ENCODE results near the gene LRP3.

The LRP3 gene

DNA sequence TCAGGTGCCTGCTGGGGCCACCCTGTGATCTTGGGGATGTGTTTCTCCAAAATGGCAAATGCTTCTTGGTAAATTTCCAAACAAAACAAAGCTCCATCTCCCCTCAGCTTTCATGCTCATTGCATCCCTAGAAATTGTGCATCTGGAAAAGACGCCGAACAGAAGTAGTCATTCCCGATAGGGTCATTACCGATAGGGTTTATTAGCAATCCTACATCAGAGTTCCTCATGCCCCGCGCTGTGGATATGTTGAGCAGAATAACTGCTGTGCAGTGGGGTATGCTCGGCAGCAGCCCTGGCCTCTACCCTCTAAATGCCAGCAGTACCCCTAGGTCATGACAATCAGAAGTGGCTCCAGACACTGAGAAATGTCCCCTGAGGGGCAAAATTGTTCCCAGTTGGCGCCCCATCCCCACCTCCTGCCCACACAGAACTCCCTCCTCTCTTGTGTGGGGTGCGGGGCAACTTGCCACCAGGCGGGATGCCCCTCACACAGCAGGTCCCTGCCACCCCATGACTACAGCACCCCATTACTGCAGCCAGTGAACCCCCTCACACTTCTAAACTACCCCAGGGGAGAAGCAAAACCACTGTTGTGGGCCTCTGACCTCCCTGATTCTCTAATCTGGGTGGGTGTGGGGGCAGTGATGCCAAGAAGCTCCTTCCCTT, 44.5 kb downstream of the LRP3 start:
- no peak overlapping the region for H3K27ac ChIP-seq (ENCODE audit: low read depth, low read length)
- TF ChIP-seq, protein P1, sequence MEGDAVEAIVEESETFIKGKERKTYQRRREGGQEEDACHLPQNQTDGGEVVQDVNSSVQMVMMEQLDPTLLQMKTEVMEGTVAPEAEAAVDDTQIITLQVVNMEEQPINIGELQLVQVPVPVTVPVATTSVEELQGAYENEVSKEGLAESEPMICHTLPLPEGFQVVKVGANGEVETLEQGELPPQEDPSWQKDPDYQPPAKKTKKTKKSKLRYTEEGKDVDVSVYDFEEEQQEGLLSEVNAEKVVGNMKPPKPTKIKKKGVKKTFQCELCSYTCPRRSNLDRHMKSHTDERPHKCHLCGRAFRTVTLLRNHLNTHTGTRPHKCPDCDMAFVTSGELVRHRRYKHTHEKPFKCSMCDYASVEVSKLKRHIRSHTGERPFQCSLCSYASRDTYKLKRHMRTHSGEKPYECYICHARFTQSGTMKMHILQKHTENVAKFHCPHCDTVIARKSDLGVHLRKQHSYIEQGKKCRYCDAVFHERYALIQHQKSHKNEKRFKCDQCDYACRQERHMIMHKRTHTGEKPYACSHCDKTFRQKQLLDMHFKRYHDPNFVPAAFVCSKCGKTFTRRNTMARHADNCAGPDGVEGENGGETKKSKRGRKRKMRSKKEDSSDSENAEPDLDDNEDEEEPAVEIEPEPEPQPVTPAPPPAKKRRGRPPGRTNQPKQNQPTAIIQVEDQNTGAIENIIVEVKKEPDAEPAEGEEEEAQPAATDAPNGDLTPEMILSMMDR (IDR thresholded peaks at IDR 0.05; ENCODE audit: low read depth, low read length, poor library complexity, severe bottlenecking), result no peak
- TF ChIP-seq EZH2phosphoT487 (IDR thresholded peaks at IDR 0.05; ENCODE audit: borderline replicate concordance, low read length), result no peak
- no peaks in the 10 kb centered on the region for H4K20me1 ChIP-seq (ENCODE audit: control insufficient read depth, insufficient read depth, low read depth, low read length)
- H3K36me3 ChIP-seq (ENCODE audit: control insufficient read depth, low read length), result no peaks in the 10 kb centered on the region
- no peaks in the 10 kb centered on the region for H3K27me3 ChIP-seq (ENCODE audit: control insufficient read depth, low read length)
- no peaks in the 10 kb centered on the region for H3K79me2 ChIP-seq (ENCODE audit: control insufficient read depth, low read length)
- H3K4me2 ChIP-seq (ENCODE audit: low read length), result no peak overlapping the region
- no peaks in the 10 kb centered on the region for H3K9me2 ChIP-seq (replicated peaks; ENCODE audit: control insufficient read depth, low read length)
- H3K4me3 ChIP-seq (ENCODE audit: low read length), result no peak overlapping the region
- H3K4me1 ChIP-seq (ENCODE audit: control insufficient read depth, low read length), result no peaks in the 10 kb centered on the region
- H3K9me3 ChIP-seq (ENCODE audit: control insufficient read depth, insufficient read depth, low read length), result no peaks in the 10 kb centered on the region
- H3F3A ChIP-seq (ENCODE audit: control insufficient read depth, insufficient read depth), result no peaks in the 10 kb centered on the region

DNA sequence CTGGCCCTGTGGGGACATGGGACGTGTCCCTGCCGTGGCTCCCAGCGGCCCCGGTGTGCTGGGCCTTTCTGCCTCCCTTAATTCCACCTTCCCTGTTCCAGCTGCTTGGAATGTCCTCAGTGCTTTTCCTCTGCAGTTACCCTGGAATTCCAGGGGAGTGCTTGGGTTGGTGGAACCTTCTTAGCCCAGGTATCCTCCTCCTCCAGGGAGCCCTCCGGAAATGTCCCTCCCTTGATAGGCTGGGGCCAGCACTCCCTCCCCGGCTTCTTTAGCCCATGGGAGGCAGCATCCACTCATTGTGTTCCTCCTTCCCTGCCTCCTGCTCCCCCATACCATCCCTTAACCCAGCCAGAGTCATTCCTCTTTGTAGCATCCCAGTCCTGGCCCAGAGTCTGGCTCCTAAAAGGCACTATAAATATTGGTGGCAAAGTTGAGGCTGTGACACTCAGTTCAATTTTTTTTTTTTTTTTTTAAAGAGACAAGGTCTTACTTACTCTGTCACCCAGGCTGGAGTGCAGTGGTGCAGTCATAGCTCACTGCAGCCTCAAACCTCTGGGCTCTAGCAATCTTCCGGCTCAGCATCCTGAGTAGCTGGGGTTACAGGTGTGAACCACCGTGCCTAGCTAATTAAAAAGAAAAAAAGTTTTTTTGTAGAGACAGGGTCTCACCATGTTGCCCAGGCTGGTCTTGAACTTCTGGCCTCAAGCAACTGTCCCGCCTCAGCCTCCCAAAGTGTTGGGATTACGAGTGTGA, 45.3 kb downstream of the LRP3 start:
- TF ChIP-seq, protein P1 (IDR thresholded peaks at IDR 0.05; ENCODE audit: low read depth, low read length, poor library complexity, severe bottlenecking), result no peak
- TF ChIP-seq EZH2phosphoT487 (IDR thresholded peaks at IDR 0.05; ENCODE audit: borderline replicate concordance, low read length), result no peak
- no peaks in the 10 kb centered on the region for H3K9me2 ChIP-seq (replicated peaks; ENCODE audit: control insufficient read depth, low read length)
- no peak overlapping the region for H3K4me2 ChIP-seq (ENCODE audit: low read length)
- H4K20me1 ChIP-seq (ENCODE audit: control insufficient read depth, insufficient read depth, low read depth, low read length), result no peaks in the 10 kb centered on the region
- no peaks in the 10 kb centered on the region for H3K79me2 ChIP-seq (ENCODE audit: control insufficient read depth, low read length)
- no peaks in the 10 kb centered on the region for H3F3A ChIP-seq (ENCODE audit: control insufficient read depth, insufficient read depth)
- H3K27ac ChIP-seq (ENCODE audit: low read depth, low read length), result no peak overlapping the region
- H3K27me3 ChIP-seq (ENCODE audit: control insufficient read depth, low read length), result no peaks in the 10 kb centered on the region
- no peaks in the 10 kb centered on the region for H3K36me3 ChIP-seq (ENCODE audit: control insufficient read depth, low read length)
- no peaks in the 10 kb centered on the region for H3K4me1 ChIP-seq (ENCODE audit: control insufficient read depth, low read length)
- H3K9me3 ChIP-seq (ENCODE audit: control insufficient read depth, insufficient read depth, low read length), result no peaks in the 10 kb centered on the region
- H3K4me3 ChIP-seq (ENCODE audit: low read length), result no peak overlapping the region

DNA sequence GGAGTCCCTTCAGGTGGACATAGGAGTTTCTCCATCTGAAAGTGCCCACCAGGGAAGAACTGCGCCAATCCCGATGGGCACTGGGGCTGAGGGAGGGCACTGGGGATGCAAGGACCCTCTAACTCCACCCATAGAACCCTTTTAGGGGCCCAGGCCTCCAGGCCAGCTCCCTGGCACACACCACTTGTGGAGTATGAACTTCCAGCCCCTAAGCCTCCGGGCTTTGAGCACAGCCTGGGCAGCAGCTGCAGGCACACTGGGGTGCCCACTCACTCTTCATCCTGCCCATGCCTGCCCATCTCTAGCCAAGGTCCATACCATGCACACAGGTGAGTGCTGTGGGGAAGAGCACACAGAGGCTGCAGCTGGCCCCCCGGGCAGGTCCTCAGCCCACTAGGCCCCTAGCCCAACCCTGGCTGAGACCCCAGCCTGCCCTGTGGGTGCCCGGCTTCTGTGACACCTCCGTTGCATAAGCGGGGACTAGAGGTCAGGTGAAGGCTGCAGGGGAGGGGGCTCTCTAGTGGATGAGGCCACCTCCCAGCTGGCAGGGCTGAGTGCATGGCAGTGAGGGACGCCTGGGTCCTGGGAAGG, 46.1 kb downstream of the LRP3 start:
- no peak for TF ChIP-seq EZH2phosphoT487 (IDR thresholded peaks at IDR 0.05; ENCODE audit: borderline replicate concordance, low read length)
- TF ChIP-seq, protein P1 (IDR thresholded peaks at IDR 0.05; ENCODE audit: low read depth, low read length, poor library complexity, severe bottlenecking), result no peak
- no peaks in the 10 kb centered on the region for H3F3A ChIP-seq (ENCODE audit: control insufficient read depth, insufficient read depth)

More for the DNA sequence above, 46.1 kb downstream of the LRP3 start:
- no peaks in the 10 kb centered on the region for H3K4me1 ChIP-seq (ENCODE audit: control insufficient read depth, low read length)
- no peak overlapping the region for H3K4me3 ChIP-seq (ENCODE audit: low read length)
- no peak overlapping the region for H3K4me2 ChIP-seq (ENCODE audit: low read length)
- H4K20me1 ChIP-seq (ENCODE audit: control insufficient read depth, insufficient read depth, low read depth, low read length), result no peaks in the 10 kb centered on the region
- no peaks in the 10 kb centered on the region for H3K36me3 ChIP-seq (ENCODE audit: control insufficient read depth, low read length)
- H3K9me3 ChIP-seq (ENCODE audit: control insufficient read depth, insufficient read depth, low read length), result peaks cover 6% of the 10 kb centered on the region; the same call in 1 of the 2 replicates
- no peaks in the 10 kb centered on the region for H3K79me2 ChIP-seq (ENCODE audit: control insufficient read depth, low read length)
- H3K27ac ChIP-seq (ENCODE audit: low read depth, low read length), result no peak overlapping the region
- no peaks in the 10 kb centered on the region for H3K9me2 ChIP-seq (replicated peaks; ENCODE audit: control insufficient read depth, low read length)
- no peaks in the 10 kb centered on the region for H3K27me3 ChIP-seq (ENCODE audit: control insufficient read depth, low read length)

Data from DOHH2 (cell line).